Retina (tissue), 1 donor: Measurements from ENCODE around the gene FANCD2OS.
"Not testable (repeated sequence)": the region's sequence is repeated elsewhere in the genome, so short reads cannot be mapped to it uniquely, and the experiment has no call there.

ENCODE experiments used
- DNase-seq: peaks from one replicate; pipeline ENCODE4 v3.0.0-alpha.2; 2016

The FANCD2OS gene, protein sequence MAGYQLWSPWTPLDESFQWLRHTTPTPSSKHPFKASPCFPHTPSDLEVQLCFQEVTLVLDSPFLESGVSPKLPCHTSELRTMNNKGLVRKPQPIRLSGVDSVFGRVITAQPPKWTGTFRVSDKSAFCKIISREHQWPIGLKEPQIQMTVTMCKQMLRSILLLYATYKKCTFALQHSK

DNA sequence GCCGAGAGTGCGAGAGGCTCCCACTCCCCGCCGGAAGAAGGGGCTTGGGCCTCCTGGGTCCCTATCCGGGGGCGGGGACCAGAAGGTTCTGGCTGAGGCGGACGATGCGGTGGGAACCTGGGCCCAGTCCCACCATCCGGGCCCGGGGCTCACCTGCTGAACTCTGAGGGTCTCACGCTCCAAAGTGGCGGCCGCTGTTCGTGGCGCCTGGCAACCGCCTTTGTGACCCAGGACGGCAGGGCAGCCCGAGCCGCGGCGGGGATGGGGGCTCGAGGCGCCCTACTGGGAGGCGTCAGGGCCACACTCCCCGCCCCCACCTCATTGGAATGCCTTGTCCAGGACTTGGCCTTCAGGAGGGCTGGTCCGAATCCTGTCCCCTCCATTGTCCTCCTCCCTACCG, at the start of gene FANCD2OS:
Gene FANCD2OS (minus strand): TSS at position 165 of the 400 bp plus-strand sequence. CDS start 3,481 bp downstream, outside the sequence.
- DNase-seq, result no peak

DNA sequence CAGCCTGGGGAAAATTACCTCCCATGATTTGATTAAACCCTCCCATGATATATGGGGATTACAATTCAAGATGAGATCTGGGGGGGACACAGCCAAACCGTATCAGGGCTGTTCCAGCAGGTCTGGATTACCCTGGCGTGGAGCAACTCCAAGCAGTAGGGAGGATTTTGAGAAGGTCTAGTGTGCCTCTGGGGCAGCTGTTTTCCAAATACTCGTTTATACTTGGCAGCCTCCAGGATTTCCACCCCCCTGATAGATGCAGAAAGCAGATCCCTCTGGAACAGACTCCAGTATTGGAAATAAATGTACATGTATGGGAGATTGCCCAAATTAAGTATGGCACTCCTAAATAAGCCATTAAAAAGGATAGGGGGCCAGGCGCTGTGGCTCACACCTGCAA, 49.0 kb upstream of the FANCD2OS start:
- DNase-seq, result no peak

DNA sequence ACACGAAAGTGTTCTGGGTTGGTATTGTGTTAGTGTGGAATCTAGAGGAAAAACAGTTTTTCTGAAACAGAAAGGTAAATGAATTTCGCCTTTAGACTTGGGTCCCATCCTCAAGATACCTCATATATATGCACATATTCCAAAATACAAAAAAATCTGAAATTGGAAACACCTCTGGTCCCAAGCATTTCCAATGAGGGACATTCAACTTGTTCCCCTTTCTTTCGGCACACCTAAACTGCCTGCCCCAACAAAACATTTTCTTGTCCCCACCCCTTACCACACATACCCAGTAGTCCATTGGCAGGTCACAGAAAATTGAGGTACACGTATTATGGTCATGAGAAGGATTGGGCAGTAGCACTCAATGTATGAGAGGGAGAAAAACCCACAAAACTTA, 47.6 kb upstream of the FANCD2OS start:
- no peak for DNase-seq

- DNase-seq, result no peak
Observed at GRCh38 chr3:10155123-10155472, 47.0 kb upstream of the FANCD2OS start.

GRCh38 chr3:10154335-10155122, 46.5 kb upstream of the FANCD2OS start:
- DNase-seq, result no peak

- no peak for DNase-seq
Observed at GRCh38 chr3:10150987-10151386, 42.9 kb upstream of the FANCD2OS start.

GRCh38 chr3:10149226-10149625, 41.2 kb upstream of the FANCD2OS start:
- DNase-seq, result no peak

DNA sequence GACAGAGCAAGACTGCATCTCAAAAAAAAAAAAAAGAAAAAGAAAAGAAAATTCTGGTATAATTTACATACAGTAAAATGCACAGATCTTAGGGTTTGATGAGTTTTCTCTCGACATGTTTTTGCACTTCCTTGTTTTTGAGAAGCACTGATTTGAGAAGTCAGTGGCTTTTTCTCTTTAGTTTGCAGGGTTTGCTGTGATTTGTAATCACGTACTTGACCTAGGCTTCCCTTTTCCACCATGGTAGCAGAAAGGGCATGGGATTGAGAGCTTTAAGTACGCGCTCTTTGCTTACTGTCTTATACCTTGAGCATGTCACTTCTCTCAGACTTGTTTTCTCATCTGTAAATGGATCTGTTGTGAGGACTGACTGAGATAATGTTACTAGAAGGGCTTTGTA, 37.6 kb upstream of the FANCD2OS start:
- no peak for DNase-seq

DNA sequence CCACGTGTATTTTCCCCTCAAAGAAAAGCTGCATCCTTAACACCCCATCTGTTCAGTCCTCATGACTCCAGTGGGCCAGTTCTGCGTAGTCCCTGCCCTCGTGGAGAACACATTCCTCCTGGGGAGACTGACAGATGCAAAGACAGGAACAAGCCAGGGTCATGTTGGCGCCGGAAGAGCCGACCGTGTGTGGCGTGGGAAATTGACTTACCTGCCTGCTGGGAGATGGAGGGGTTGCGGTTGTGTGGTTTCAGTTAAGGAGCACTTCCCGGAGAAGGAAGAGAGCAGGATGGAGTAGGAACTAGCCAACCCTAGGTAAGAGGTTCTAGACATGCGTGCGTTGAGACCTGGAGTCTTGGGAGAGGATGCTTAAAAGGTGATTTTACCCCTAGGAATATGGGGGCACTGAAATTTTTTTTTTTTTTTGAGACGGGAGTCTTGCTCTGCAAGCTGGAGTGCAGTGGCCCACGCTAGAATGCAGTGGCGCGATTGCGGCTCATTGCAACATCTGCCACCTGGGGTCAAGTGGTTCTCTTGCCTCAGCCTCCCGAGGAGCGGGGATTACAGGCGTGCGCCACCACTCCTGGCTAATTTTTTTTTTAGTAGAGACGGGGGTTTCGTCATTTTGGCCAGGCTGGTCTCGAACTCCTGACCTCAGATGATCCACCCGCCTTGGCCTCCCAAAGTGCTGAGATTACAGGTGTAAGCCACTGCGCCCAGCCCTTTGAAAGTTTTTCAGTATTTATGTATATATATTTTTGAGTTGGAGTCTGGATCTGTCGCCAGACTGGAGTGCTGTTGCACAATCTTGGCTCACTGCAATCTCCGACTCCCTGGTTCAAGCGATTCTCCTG, 34.9 kb upstream of the FANCD2OS start:
- no peak for DNase-seq

GRCh38 chr3:10140996-10141546, 33.0 kb upstream of the FANCD2OS start:
- DNase-seq, result no peak

- no peak for DNase-seq
Observed at GRCh38 chr3:10137178-10137577, 29.1 kb upstream of the FANCD2OS start.

- no peak for DNase-seq
Observed at GRCh38 chr3:10136426-10137005, 28.5 kb upstream of the FANCD2OS start.

GRCh38 chr3:10135872-10136271, 27.8 kb upstream of the FANCD2OS start:
- not testable (repeated sequence) for DNase-seq

DNA sequence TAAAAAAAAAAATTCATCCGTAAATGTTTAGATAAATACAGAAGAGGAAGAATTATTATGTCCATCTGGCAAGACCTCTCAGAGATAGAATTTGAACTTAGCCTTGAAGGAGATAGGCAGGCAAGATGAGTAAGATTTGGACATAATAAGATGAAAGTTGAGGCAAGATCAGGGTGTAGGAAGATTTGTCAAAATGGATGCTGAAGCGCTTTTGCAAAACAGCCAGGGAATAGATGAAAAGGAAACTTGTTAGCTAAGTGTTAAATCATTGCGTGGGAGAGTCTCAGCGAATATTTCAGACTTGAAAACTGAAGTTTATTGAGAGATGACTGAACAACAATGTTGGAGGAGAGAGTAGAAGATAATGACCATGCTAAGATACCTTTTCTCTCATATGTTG, 14.7 kb upstream of the FANCD2OS start:
- DNase-seq, result no peak

- DNase-seq, result no peak
Observed at GRCh38 chr3:10121064-10121463, 13.0 kb upstream of the FANCD2OS start.

GRCh38 chr3:10119376-10119775, 11.3 kb upstream of the FANCD2OS start:
- DNase-seq, result no peak

- DNase-seq, result no peak
Observed at GRCh38 chr3:10116928-10117327, 8.9 kb upstream of the FANCD2OS start.

GRCh38 chr3:10116138-10116460, 8.0 kb upstream of the FANCD2OS start:
- DNase-seq, result no peak

DNA sequence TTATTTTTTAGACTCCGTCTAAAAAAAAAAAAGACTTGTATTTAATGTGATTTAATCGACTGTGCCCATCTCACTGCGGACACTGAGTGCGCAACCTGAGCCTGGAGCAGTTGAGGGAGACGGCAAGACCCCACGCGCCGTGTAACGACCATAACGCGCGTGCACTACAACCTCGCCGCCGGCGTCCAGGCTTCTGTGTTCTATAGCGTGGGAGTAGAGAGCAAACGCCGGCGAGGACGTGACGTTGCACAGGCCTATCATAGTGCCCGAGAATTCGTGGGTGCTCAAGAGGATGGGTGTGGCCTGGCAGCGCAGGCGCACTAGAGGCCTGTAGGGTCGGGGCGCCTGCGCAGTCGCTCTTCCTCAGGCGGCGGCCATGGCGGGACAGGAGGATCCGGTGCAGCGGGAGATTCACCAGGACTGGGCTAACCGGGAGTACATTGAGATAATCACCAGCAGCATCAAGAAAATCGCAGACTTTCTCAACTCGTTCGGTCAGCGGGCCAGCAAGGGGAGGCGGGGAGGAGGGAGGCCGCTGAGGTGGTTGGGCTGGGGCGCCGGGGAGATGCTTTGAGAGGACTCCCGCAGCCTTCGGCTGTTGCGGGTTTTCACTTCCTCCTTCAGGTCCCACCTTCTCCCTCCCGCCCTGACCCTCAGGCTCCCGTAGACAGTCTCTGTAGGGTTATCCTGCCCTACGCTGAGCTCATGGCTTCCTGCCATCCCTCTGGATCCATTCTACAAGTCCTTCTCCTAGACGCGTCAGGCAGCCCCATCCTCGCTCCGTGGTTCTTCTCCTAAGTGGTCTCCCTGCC, 7.5 kb upstream of the FANCD2OS start, which contains the start of gene BRK1:
Gene BRK1 (plus strand): TSS at position 350 of the 812 bp plus-strand sequence. CDS start 27 bp downstream, at position 377.
- peak; percentile 94 for DNase-seq

GRCh38 chr3:10106919-10107318, 1.1 kb downstream of the FANCD2OS start:
- no peak for DNase-seq

- no peak for DNase-seq
Observed at GRCh38 chr3:10099041-10099440, 9.0 kb downstream of the FANCD2OS start.

GRCh38 chr3:10093678-10094077, 14.4 kb downstream of the FANCD2OS start:
- DNase-seq, result no peak
